SK-N-SH (cell line): ENCODE data around the gene DTX3. TPM values are rescaled to one million over a fixed set of nuclear protein-coding genes. Genes with fewer than 3 reads are reported as not detected.

ENCODE experiments used
- CTCF ChIA-PET: fragments of 300-600, 350-600 bp; formaldehyde crosslinking; extraction: SDS; loops from one replicate; lab custom pipeline; 2021; lab: Yijun Ruan, JAX
- POLR2A ChIA-PET: fragments of 350-600 bp; sonication (Branson Sonifier 250); formaldehyde crosslinking; extraction: SDS; loops from one replicate; lab custom pipeline; 2020; ENCODE audit warnings: antibody characterized with exemption, inconsistent platforms; lab: Yijun Ruan, JAX
- DNase-seq: peaks from one replicate; pipeline ENCODE4 v3.0.0; 2012
- H2AFZ ChIP-seq: fragments of 200-600 bp; sonication (generic); 2 replicates; pipeline ENCODE4 v1.8.1; 2016; ENCODE audit warnings: antibody characterized with exemption, mild to moderate bottlenecking, low read depth
- H3F3A ChIP-seq: fragments of 200-600 bp; sonication (generic); replicated peaks from 2 replicates; pipeline ENCODE3; 2016; ENCODE audit warnings: antibody characterized with exemption, mild to moderate bottlenecking; ENCODE audit not compliant: insufficient read depth
- H3K27ac ChIP-seq, 2 experiments: fragments of 200-500 bp in 1 of 2; fragments of 200-600 bp in 1 of 2; sonication (Bioruptor generic) in 1 of 2; sonication (generic), shearing (Covaris generic) in 1 of 2; 2 replicates each; pipeline versions ENCODE4 v1.5.1 to v1.6.1; 2014 to 2016; ENCODE audit warnings: low read depth in 2 of 2, inconsistent platforms in 1 of 2, low read length in 1 of 2, mild to moderate bottlenecking in 1 of 2, mixed read lengths in 1 of 2
- H3K27me3 ChIP-seq: fragments of 200-600 bp; sonication (generic), shearing (Covaris generic); 2 replicates; pipeline ENCODE4 v1.6.1; 2016; ENCODE audit warnings: mixed run types; ENCODE audit not compliant: insufficient read depth
- H3K36me3 ChIP-seq, 2 experiments: fragments of 200-500 bp in 1 of 2; fragments of 200-600 bp in 1 of 2; sonication (Bioruptor generic) in 1 of 2; sonication (generic) in 1 of 2; replicated peaks in 1 of 2; 2 replicates each; pipeline versions ENCODE3 to v1.5.1; 2014 to 2016; ENCODE audit warnings: low read length in 1 of 2, mild to moderate bottlenecking in 1 of 2; ENCODE audit not compliant: insufficient read depth in 2 of 2, control insufficient read depth in 1 of 2
- H3K4me1 ChIP-seq, 2 experiments: fragments of 200-500 bp in 1 of 2; fragments of 200-600 bp in 1 of 2; sonication (Bioruptor generic) in 1 of 2; sonication (generic), shearing (Covaris generic) in 1 of 2; 2 replicates each; pipeline versions ENCODE4 v1.5.1 to v1.6.1; 2014 to 2016; ENCODE audit warnings: low read depth in 1 of 2, low read length in 1 of 2, mixed run types in 1 of 2; ENCODE audit not compliant: insufficient read depth in 2 of 2, control insufficient read depth in 1 of 2
- H3K4me2 ChIP-seq: fragments of 200-600 bp; sonication (generic), shearing (Covaris generic); 2 replicates; pipeline ENCODE4 v1.6.1; 2017; ENCODE audit warnings: mixed run types
- H3K4me3 ChIP-seq, 2 experiments: fragments of 200-500 bp in 1 of 2; fragments of 200-600 bp in 1 of 2; sonication (Bioruptor generic) in 1 of 2; sonication (generic), shearing (Covaris generic) in 1 of 2; 2 replicates each; pipeline versions ENCODE4 v1.5.1 to v1.8.1; 2014 to 2016; ENCODE audit warnings: low read depth in 2 of 2, inconsistent platforms in 1 of 2, low read length in 1 of 2, mild to moderate bottlenecking in 1 of 2, mixed read lengths in 1 of 2, moderate library complexity in 1 of 2
- H3K79me2 ChIP-seq: fragments of 200-600 bp; sonication (generic); 2 replicates; pipeline ENCODE4 v1.8.1; 2017; ENCODE audit warnings: mild to moderate bottlenecking; ENCODE audit not compliant: insufficient read depth
- H3K9ac ChIP-seq: fragments of 200-600 bp; sonication (generic); 2 replicates; pipeline ENCODE4 v1.6.1; 2017; ENCODE audit warnings: mixed run types
- H3K9me2 ChIP-seq: fragments of 200-600 bp; sonication (generic); 2 replicates; pipeline ENCODE4 v1.6.1; 2017; ENCODE audit warnings: mixed run types
- H3K9me3 ChIP-seq: fragments of 200-600 bp; sonication (generic); 2 replicates; pipeline ENCODE4 v1.6.1; 2017; ENCODE audit warnings: mixed run types, mild to moderate bottlenecking, moderate library complexity
- H4K20me1 ChIP-seq: fragments of 200-600 bp; sonication (generic); 2 replicates; pipeline ENCODE4 v1.6.1; 2017; ENCODE audit warnings: mild to moderate bottlenecking, mixed run types; ENCODE audit not compliant: insufficient read depth
- CHD2 ChIP-seq: fragments of 150-350 bp; IDR thresholded peaks from 2 replicates; pipeline ENCODE4 v1.6.1; 2018; ENCODE audit warnings: low read length; ENCODE audit not compliant: partially characterized antibody
- EP300 ChIP-seq, 2 experiments: IDR thresholded peaks; 2 replicates each; pipeline versions ENCODE4 v1.4.0 to v1.6.1; 2012; ENCODE audit warnings: borderline replicate concordance in 1 of 2, low read depth in 1 of 2, low read length in 1 of 2
- GABPA ChIP-seq: IDR thresholded peaks from 2 replicates; pipeline ENCODE4 v1.4.0; 2012; ENCODE audit warnings: low read depth, mild to moderate bottlenecking
- MXI1 ChIP-seq: IDR thresholded peaks from 2 replicates; pipeline ENCODE4 v1.6.1; 2012; ENCODE audit warnings: mild to moderate bottlenecking, low read depth, low read length, improper control_type of control experiment
- NFIC ChIP-seq: IDR thresholded peaks from 2 replicates; pipeline ENCODE4 v1.4.0; 2012; ENCODE audit warnings: borderline replicate concordance
- WGBS: methylation state at CpG from one replicate; pipeline ENCODE4 v1.1.6; 2017; ENCODE audit warnings: low lambda C conversion rate; 5-methylcytosine and 5-hydroxymethylcytosine counted together
- polyA plus RNA-seq, 3 experiments: library from polyadenylated mRNA; depleted of rRNA; stranded (reverse); fragments of >200 nt; gene quantifications; 2 replicates each; pipeline ENCODE4 v1.2.3, GENCODE V29; 2012
- TF ChIP-seq, protein P1 (sequence below): fragments of 200-600 bp; sonication (generic); IDR thresholded peaks from 2 replicates; pipeline ENCODE4 v1.6.1; 2017; ENCODE audit warnings: antibody characterized with exemption, mild to moderate bottlenecking, moderate library complexity
- TF ChIP-seq, protein P2 (sequence below): fragments of 150-350 bp; IDR thresholded peaks from 2 replicates; pipeline ENCODE4 v1.6.1; 2016; ENCODE audit warnings: mild to moderate bottlenecking, low read depth, low read length

Gene DTX3
- polyA plus RNA-seq, 1 of the 3 experiments (the other 2 are of a cell fraction), result 61.2 TPM

DNA sequence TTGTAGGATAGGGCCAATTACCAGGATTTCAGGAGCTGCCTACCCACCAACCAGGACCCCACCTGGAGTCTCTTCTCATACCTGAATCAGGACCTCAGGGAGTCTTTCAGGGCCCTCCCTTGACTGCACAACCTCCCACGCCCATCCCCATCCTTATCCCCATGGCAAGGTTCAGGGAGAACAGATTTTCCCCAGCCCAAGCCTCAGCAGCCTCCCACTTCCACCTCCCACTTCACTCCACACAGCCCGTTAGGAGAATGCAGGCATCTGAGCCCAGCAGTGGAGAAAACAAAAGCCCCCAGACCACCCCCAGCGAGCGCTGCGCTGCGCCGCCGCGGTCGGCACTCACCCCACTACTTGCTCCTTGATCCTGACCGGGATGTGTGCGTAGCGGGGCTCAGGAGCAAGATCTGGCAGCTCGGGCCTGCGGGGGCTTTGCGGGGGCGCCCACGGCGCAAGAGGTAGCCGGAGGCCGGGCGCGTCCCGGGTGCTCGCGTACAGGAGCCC, 27.0 kb downstream of the DTX3 start:
- Histone ChIP-seq H3K9ac (peak overlapping the region; percentile 71; the same call in 1 of the 2 replicates), H3K36me3 (no peaks in the 10 kb centered on the region), H3F3A (peaks cover 3% of the 10 kb centered on the region), H3K4me2 (peak overlapping the region; percentile 98), H3K9me2 (no peaks in the 10 kb centered on the region), H3K4me1 (peaks cover 0 to 2% of the 10 kb centered on the region in 2 experiments; a peak in 1 of 4 replicates), H3K27ac (no peak overlapping the region), H4K20me1 (no peaks in the 10 kb centered on the region), H3K27me3 (no peaks in the 10 kb centered on the region), H2AFZ (peak overlapping the region; percentile 97), H3K79me2 (no peaks in the 10 kb centered on the region), H3K4me3 (peak overlapping the region; percentile 55 to 85), H3K9me3 (no peaks in the 10 kb centered on the region)
- 31% methylated on average over 14 of the region's 26 CpGs for WGBS
- POLR2A ChIA-PET, result no interaction called here
- TF ChIP-seq, protein P1, sequence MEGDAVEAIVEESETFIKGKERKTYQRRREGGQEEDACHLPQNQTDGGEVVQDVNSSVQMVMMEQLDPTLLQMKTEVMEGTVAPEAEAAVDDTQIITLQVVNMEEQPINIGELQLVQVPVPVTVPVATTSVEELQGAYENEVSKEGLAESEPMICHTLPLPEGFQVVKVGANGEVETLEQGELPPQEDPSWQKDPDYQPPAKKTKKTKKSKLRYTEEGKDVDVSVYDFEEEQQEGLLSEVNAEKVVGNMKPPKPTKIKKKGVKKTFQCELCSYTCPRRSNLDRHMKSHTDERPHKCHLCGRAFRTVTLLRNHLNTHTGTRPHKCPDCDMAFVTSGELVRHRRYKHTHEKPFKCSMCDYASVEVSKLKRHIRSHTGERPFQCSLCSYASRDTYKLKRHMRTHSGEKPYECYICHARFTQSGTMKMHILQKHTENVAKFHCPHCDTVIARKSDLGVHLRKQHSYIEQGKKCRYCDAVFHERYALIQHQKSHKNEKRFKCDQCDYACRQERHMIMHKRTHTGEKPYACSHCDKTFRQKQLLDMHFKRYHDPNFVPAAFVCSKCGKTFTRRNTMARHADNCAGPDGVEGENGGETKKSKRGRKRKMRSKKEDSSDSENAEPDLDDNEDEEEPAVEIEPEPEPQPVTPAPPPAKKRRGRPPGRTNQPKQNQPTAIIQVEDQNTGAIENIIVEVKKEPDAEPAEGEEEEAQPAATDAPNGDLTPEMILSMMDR, result no peak
- no peak for TF ChIP-seq MXI1
- no peak for TF ChIP-seq NFIC
- TF ChIP-seq CHD2, result no peak
- no peak for TF ChIP-seq EP300 (IDR thresholded peaks at IDR 0.05; ENCODE audit: borderline replicate concordance in 1 of 2, low read depth in 1 of 2, low read length in 1 of 2)
- no peak for TF ChIP-seq GABPA
- no peak for DNase-seq
- CTCF ChIA-PET, result interaction anchor here (0.9 to 6.8 kb wide), 12 partner anchors 10 to 170 kb away, joined by 3 to 110 read pairs (median 16); partner anchors contain the start of genes ARHGEF25 and PIP4K2C

DNA sequence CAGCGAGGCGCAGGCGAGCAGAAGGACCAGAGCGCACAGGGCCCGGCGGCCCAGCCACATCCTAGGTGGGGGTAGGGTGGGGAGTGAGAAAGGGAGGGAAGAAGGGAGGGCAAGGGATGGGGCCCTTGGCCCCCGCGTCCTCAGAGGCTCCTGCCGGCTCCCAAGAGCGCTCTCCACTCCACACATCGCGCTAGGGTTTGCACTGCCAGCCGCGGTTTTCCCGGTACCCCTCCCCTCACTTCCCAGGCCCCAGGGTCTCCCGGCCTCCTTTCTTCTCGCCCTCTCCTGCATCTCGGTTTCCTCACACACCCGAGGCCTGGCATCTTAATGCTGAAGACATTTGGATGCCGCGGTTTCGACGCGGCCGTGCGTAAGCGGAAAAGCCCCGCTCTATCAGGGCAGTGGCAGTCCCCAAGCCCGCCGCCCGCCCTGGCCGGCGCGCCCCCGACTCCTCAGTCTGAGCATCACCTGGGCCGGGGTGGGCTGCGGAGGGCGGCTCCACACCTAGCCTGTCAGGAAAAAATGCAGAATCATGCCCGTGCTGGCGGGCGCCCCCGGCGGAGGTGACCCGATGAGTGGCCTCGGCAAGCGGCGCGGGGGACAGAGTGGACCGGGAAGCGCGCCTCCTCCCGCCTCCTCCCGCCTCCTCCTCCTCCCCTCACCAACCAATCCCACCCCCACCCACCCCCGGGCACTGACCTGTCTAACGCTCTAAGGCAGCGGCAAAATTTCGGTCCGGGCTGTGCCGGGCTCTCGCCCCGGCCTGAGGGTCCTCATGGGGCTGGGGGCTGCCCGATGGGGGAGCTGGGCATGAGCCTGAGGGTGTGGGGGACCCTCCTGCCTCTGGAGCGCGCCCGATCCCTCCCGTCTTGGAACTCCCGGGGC, 27.7 kb downstream of the DTX3 start:
- Histone ChIP-seq H2AFZ (peak overlapping the region; percentile 97), H3K9me3 (no peaks in the 10 kb centered on the region), H3K4me2 (peak overlapping the region; percentile 98), H3K4me3 (peak overlapping the region; percentile 55 to 85), H3K36me3 (no peaks in the 10 kb centered on the region), H4K20me1 (no peaks in the 10 kb centered on the region), H3K4me1 (peaks cover 0 to 2% of the 10 kb centered on the region in 2 experiments; a peak in 1 of 4 replicates), H3K9me2 (no peaks in the 10 kb centered on the region), H3K9ac (peak overlapping the region; percentile 71), H3K27me3 (no peaks in the 10 kb centered on the region), H3K27ac (peak overlapping the region in 1 of 2 experiments; percentile 11; a peak in 1 of 4 replicates), H3K79me2 (no peaks in the 10 kb centered on the region), H3F3A (peaks cover 3% of the 10 kb centered on the region)
- ChIA-PET CTCF (interaction anchor here (0.6 to 6.8 kb wide), 49 partner anchors 8 to 1035 kb away, joined by 3 to 110 read pairs (median 4); partner anchors contain the start of genes AGAP2, ARHGEF25, DCTN2 and DTX3), POLR2A (no interaction called here)
- peak; percentile 84 for DNase-seq
- WGBS, result 0% methylated on average over 20 of the region's 67 CpGs
- TF ChIP-seq, protein P2, sequence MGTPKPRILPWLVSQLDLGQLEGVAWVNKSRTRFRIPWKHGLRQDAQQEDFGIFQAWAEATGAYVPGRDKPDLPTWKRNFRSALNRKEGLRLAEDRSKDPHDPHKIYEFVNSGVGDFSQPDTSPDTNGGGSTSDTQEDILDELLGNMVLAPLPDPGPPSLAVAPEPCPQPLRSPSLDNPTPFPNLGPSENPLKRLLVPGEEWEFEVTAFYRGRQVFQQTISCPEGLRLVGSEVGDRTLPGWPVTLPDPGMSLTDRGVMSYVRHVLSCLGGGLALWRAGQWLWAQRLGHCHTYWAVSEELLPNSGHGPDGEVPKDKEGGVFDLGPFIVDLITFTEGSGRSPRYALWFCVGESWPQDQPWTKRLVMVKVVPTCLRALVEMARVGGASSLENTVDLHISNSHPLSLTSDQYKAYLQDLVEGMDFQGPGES, result no peak
- 0 out of 2 replicates have a peak, but pooled peaks have one; percentile 8 for TF ChIP-seq MXI1
